Caco-2 (cell line): ENCODE data around the gene MELTF. TPM values are rescaled to one million over a fixed set of nuclear protein-coding genes. Genes with fewer than 3 reads are reported as not detected.
A peak's percentile ranks its signal among the peaks of the same experiment; 100 is the strongest.

ENCODE experiments used
- BruUV-seq: library from RNA; stranded (reverse); fragments of 400-500 nt; replicated peaks from 2 replicates; lab custom pipeline; 2021; lab: Mats Ljungman, UMichigan
- CTCF ChIA-PET: fragments of 300-600 bp; sonication (Branson Sonifier 250); formaldehyde crosslinking; loops from one replicate; lab custom pipeline; 2022; ENCODE audit warnings: antibody characterized with exemption; lab: Charles Lee
- POLR2A ChIA-PET: fragments of 300-600 bp; sonication (Branson Sonifier 250); formaldehyde crosslinking; loops from one replicate; lab custom pipeline; 2022; ENCODE audit warnings: antibody characterized with exemption; lab: Charles Lee
- DNase-seq, 2 experiments: peaks; one replicate each; pipeline versions ENCODE4 v3.0.0 to v3.0.0-alpha.2; 2020 to 2022
- H3K27me3 ChIP-seq: replicated peaks from 2 replicates; pipeline ENCODE4 v1.6.0; 2011; ENCODE audit warnings: low read length; ENCODE audit not compliant: control insufficient read depth, insufficient read depth
- H3K36me3 ChIP-seq: 2 replicates; pipeline ENCODE4 v1.5.1; 2011; ENCODE audit warnings: low read length; ENCODE audit not compliant: control insufficient read depth, insufficient read depth
- H3K4me1 ChIP-seq: fragments of 250-450 bp; sonication (Bioruptor Pico); 2 replicates; pipeline ENCODE4 v1.5.1; 2020; ENCODE audit warnings: mild to moderate bottlenecking
- H3K4me3 ChIP-seq: 2 replicates; pipeline ENCODE4 v1.5.1; 2011; ENCODE audit warnings: low read depth, mild to moderate bottlenecking, control low read depth, low read length
- H3K9me3 ChIP-seq: fragments of 250-450 bp; sonication (Bioruptor Pico); 2 replicates; pipeline ENCODE4 v1.5.1; 2020; ENCODE audit warnings: mild to moderate bottlenecking, moderate library complexity
- H3K27ac Mint-ChIP-seq: one replicate; pipeline ENCODE4 v1.8.0; 2022; ENCODE audit warnings: mixed read lengths; ENCODE audit not compliant: unreplicated experiment
- H3K27me3 Mint-ChIP-seq: one replicate; pipeline ENCODE4 v1.8.0; 2022; ENCODE audit warnings: mixed read lengths; ENCODE audit not compliant: insufficient read depth, unreplicated experiment
- H3K36me3 Mint-ChIP-seq: one replicate; pipeline ENCODE4 v1.8.0; 2022; ENCODE audit warnings: mild to moderate bottlenecking, mixed read lengths; ENCODE audit not compliant: insufficient read depth, unreplicated experiment
- H3K4me1 Mint-ChIP-seq: one replicate; pipeline ENCODE4 v1.8.0; 2022; ENCODE audit warnings: low read depth, mixed read lengths; ENCODE audit not compliant: unreplicated experiment
- H3K4me3 Mint-ChIP-seq: one replicate; pipeline ENCODE4 v1.8.0; 2022; ENCODE audit warnings: mild to moderate bottlenecking, moderate library complexity, mixed read lengths; ENCODE audit not compliant: unreplicated experiment
- H3K9me3 Mint-ChIP-seq: one replicate; pipeline ENCODE4 v1.8.0; 2022; ENCODE audit warnings: mixed read lengths; ENCODE audit not compliant: unreplicated experiment
- intact Hi-C: fragments of 100-400 bp; cut with micrococcal nuclease; formaldehyde crosslinking; loops from one replicate; pipeline ENCODE4 v1.10.0; 2022; ENCODE audit not compliant: unreplicated experiment
- total RNA-seq: library from RNA; stranded (reverse); gene quantifications from 2 replicates; pipeline ENCODE4 v1.2.3, GENCODE V29; 2022
- TF ChIP-seq, protein P1 (sequence below), 2 experiments: fragments of 200-600 bp in 1 of 2; IDR thresholded peaks; 1 replicate in 1 of 2; 2 replicates in 1 of 2; pipeline versions ENCODE4 v1.5.1 to v1.8.0; 2011 to 2022; ENCODE audit warnings: antibody characterized with exemption in 1 of 2, control low read depth in 1 of 2, inconsistent platforms in 1 of 2, low read depth in 1 of 2, low read length in 1 of 2, mild to moderate bottlenecking in 1 of 2, moderate library complexity in 1 of 2; ENCODE audit not compliant: insufficient read depth in 1 of 2, severe bottlenecking in 1 of 2, unreplicated experiment in 1 of 2

Gene MELTF
- total RNA-seq, 1 experiment from 2014 or later = 29.3 TPM

DNA sequence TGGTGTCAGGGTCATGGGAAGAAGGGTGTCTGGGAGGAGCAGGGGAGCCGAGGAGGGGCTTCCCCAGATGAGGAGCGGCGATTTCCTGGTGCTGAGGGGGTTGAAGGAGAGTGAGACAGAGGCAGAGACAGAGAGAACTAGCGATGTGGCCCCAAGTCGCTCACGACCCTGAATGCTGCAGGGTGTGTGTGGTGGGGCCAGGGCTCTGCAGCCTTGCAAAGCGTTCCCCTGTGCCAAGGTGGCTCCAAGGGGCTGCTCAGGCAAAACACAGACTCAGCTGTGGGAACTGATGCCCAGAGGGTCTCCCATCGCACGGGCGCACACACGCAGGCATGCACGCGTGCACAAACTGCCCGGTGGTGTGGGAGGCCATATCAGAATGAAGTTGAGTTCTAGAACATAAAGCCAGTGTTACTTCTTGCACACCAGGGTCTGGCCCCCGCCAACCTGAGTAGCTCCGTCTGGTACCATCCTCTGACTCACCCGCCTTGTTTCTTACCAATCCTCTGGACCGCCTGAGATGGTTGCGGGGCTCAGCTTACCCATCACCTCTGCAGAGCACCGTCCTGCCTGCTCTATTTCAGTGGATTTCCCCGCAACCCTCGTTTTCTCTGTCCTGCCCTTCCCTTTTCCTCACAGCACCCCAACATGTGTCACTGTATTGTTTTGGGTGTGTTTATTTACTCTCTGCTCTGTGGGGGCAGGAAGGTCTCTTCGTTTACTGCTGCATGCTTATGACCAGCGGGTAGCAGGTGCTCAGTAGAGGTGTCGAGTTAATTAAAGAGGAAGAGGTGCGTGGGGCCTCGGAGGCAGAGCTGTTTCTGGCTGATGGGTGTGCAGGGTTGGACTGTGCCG lies 4.5 kb downstream of the MELTF start:
- Mint-ChIP-seq H3K4me3 (no peak overlapping the region), H3K4me1 (no peaks in the 10 kb centered on the region), H3K36me3 (peaks cover 34% of the 10 kb centered on the region), H3K27me3 (no peaks in the 10 kb centered on the region), H3K9me3 (no peaks in the 10 kb centered on the region), H3K27ac (no peak overlapping the region)
- intact Hi-C loops = no loop called here
- peak in 1 of 2 experiments; percentile 21 for DNase-seq
- Histone ChIP-seq H3K36me3 (no peaks in the 10 kb centered on the region), H3K9me3 (no peaks in the 10 kb centered on the region), H3K4me1 (peaks cover 6% of the 10 kb centered on the region; the same call in 1 of the 2 replicates), H3K27me3 (no peaks in the 10 kb centered on the region), H3K4me3 (no peak overlapping the region)
- BruUV-seq = no TSS peak
- TF ChIP-seq, protein P1, sequence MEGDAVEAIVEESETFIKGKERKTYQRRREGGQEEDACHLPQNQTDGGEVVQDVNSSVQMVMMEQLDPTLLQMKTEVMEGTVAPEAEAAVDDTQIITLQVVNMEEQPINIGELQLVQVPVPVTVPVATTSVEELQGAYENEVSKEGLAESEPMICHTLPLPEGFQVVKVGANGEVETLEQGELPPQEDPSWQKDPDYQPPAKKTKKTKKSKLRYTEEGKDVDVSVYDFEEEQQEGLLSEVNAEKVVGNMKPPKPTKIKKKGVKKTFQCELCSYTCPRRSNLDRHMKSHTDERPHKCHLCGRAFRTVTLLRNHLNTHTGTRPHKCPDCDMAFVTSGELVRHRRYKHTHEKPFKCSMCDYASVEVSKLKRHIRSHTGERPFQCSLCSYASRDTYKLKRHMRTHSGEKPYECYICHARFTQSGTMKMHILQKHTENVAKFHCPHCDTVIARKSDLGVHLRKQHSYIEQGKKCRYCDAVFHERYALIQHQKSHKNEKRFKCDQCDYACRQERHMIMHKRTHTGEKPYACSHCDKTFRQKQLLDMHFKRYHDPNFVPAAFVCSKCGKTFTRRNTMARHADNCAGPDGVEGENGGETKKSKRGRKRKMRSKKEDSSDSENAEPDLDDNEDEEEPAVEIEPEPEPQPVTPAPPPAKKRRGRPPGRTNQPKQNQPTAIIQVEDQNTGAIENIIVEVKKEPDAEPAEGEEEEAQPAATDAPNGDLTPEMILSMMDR (IDR thresholded peaks at IDR 0.05; ENCODE audit: insufficient read depth in 1 of 2, low read depth in 1 of 2, low read length in 1 of 2, severe bottlenecking in 1 of 2, unreplicated experiment in 1 of 2) = no peak
- CTCF ChIA-PET = no interaction called here
- POLR2A ChIA-PET = no interaction called here

DNA sequence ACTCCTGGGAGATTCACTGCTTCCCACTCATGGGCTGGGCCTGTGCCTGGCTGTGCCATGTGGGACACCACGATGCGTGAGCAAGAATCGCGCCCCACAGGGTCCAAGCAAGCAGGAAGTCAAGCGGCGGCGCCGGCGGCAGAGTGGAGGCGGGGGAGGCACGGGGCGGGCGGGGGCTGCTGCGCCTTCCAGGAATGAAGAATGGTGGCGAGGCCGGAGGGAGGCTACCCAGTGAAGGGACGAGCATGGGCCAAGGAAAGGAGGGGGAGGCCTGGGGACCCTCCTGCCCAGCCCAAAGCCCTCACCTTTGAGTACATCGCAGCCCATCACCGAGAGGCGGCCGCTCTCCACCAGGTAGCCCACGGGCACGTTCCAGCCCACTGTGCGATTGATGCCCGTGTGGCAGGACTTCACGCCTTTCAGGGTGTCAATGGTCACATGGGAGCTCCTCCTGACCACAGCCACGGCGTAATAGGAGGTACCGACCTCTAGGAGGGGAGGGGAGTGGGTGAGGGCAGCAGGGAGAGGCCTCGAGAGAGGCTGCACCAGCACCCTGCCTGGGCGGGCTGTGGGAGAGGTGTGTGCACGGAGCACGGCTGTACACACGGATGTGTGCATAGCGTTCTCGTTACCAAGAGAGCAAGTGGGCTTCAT lies 5.5 kb downstream of the MELTF start:
- intact Hi-C loops = no loop called here
- H3K27me3 Mint-ChIP-seq = no peaks in the 10 kb centered on the region
- peaks cover 6% of the 10 kb centered on the region; the same call in 1 of the 2 replicates for H3K4me1 ChIP-seq
- H3K36me3 Mint-ChIP-seq = peaks cover 27% of the 10 kb centered on the region
- BruUV-seq = no TSS peak
- POLR2A ChIA-PET = no interaction called here
- no peak overlapping the region for H3K4me3 Mint-ChIP-seq
- DNase-seq = peak in 1 of 2 experiments; percentile 29
- no peaks in the 10 kb centered on the region for H3K9me3 Mint-ChIP-seq
- H3K27ac Mint-ChIP-seq = no peak overlapping the region
- CTCF ChIA-PET = no interaction called here
- TF ChIP-seq, protein P1 (IDR thresholded peaks at IDR 0.05; ENCODE audit: insufficient read depth in 1 of 2, low read depth in 1 of 2, low read length in 1 of 2, severe bottlenecking in 1 of 2, unreplicated experiment in 1 of 2) = no peak
- H3K4me3 ChIP-seq = no peak overlapping the region
- no peaks in the 10 kb centered on the region for H3K36me3 ChIP-seq
- H3K4me1 Mint-ChIP-seq = no peaks in the 10 kb centered on the region
- H3K27me3 ChIP-seq = no peaks in the 10 kb centered on the region
- no peaks in the 10 kb centered on the region for H3K9me3 ChIP-seq

DNA sequence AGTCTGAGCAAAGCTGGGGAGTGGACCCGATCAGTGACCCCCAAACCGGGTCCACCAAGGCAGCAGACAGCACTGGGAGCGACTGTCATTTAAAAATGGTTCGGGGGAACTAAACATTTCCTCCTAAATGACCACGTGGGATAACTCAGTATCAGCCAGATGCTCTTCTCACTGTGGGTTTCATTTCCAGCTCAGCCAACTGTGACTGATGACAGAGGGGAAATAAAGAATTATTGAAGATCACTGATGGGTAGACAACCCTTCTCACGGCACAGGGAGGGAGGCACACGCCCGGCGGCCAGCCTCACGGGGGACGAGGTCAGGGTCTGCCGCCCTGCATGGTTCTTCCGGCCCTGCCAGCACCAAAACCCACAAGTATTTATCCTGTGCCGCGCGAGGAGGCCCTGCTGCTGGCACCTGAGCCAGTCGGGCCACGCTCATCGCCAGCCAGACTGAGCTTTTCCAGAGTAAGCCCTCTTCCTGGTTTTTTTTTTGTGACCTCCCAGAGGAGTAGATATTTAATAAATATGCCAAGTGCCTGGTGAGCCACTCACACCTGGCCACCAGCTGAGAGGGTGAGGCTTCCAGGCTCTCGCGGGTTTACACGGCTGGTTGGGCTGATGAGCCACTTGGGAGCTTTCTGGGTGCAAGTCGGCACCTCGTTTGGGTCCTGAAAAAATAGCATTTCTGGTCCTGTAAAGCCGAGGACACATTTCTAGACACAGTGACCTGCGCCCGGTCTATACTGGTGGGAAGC lies 6.2 kb downstream of the MELTF start:
- no peak overlapping the region for H3K4me3 Mint-ChIP-seq
- Histone ChIP-seq H3K4me1 (peaks cover 4% of the 10 kb centered on the region; the same call in 1 of the 2 replicates), H3K27me3 (no peaks in the 10 kb centered on the region), H3K9me3 (no peaks in the 10 kb centered on the region), H3K36me3 (no peaks in the 10 kb centered on the region), H3K4me3 (no peak overlapping the region)
- intact Hi-C loops = no loop called here
- peaks cover 21% of the 10 kb centered on the region for H3K36me3 Mint-ChIP-seq
- no TSS peak for BruUV-seq
- TF ChIP-seq, protein P1 (IDR thresholded peaks at IDR 0.05; ENCODE audit: insufficient read depth in 1 of 2, low read depth in 1 of 2, low read length in 1 of 2, severe bottlenecking in 1 of 2, unreplicated experiment in 1 of 2) = no peak
- ChIA-PET POLR2A (no interaction called here), CTCF (interaction anchor here (0.6 kb wide), 1 partner anchor 156 kb away, joined by 7 read pairs; no protein-coding TSS in a partner anchor)
- H3K27ac Mint-ChIP-seq = no peak overlapping the region
- no peaks in the 10 kb centered on the region for H3K9me3 Mint-ChIP-seq
- H3K4me1 Mint-ChIP-seq = no peaks in the 10 kb centered on the region
- no peaks in the 10 kb centered on the region for H3K27me3 Mint-ChIP-seq
- DNase-seq = peak in 1 of 2 experiments; percentile 14
